ENCODE measurements around the gene WSCD1.

WSCD1 gene

GRCh38 chr17:6027342-6028024, 42.7 kb upstream of the WSCD1 start:
- Histone ChIP-seq H3K56ac (ENCODE audit: low read length) (no peak overlapping the region), H3K23ac (ENCODE audit: low read length) (no peak overlapping the region), H3K18ac (ENCODE audit: low read length) (no peak overlapping the region), H3K36me3 (ENCODE audit: control insufficient read depth, insufficient read depth, low read length) (no peaks in the 10 kb centered on the region), H3K27me3 (ENCODE audit: insufficient read depth, low read length, poor library complexity) (no peaks in the 10 kb centered on the region), H3K4ac (ENCODE audit: low read depth, low read length) (no peak overlapping the region), H3K4me2 (ENCODE audit: low read length) (no peak overlapping the region), H2BK5ac (ENCODE audit: low read length) (no peak overlapping the region), H2BK15ac (replicated peaks; ENCODE audit: low read depth) (no peak overlapping the region), H3K27ac (ENCODE audit: low read depth, low read length) (no peak overlapping the region), H3K79me2 (ENCODE audit: control insufficient read depth, insufficient read depth, low read length) (no peaks in the 10 kb centered on the region), H3K79me1 (ENCODE audit: low read length) (no peaks in the 10 kb centered on the region), H4K5ac (ENCODE audit: low read length) (no peak overlapping the region), H3K9ac (ENCODE audit: low read length) (no peak overlapping the region), H2BK120ac (ENCODE audit: low read depth, low read length) (no peak overlapping the region), H4K8ac (ENCODE audit: low read depth, low read length) (no peak overlapping the region), H3K4me1 (ENCODE audit: control insufficient read depth, low read depth, low read length) (no peaks in the 10 kb centered on the region), H3K4me3 (ENCODE audit: low read length) (no peak overlapping the region), H2AK5ac (ENCODE audit: low read length) (no peak overlapping the region)
- no peak for DNase-seq
- no CpG with 5 or more reads among the region's 12 CpGs for WGBS (ENCODE audit: extremely low coverage, insufficient coverage, low lambda C conversion rate)

GRCh38 chr17:6028294-6028693, 41.9 kb upstream of the WSCD1 start:
- no peaks in the 10 kb centered on the region for H3K27me3 ChIP-seq (ENCODE audit: insufficient read depth, low read length, poor library complexity)
- H3K4ac ChIP-seq (ENCODE audit: low read depth, low read length), result no peak overlapping the region
- no peak overlapping the region for H4K5ac ChIP-seq (ENCODE audit: low read length)
- no peak overlapping the region for H3K18ac ChIP-seq (ENCODE audit: low read length)
- no peaks in the 10 kb centered on the region for H3K79me2 ChIP-seq (ENCODE audit: control insufficient read depth, insufficient read depth, low read length)
- no peaks in the 10 kb centered on the region for H3K79me1 ChIP-seq (ENCODE audit: low read length)
- H3K27ac ChIP-seq (ENCODE audit: low read depth, low read length), result no peak overlapping the region
- no peak overlapping the region for H2AK5ac ChIP-seq (ENCODE audit: low read length)
- H3K9ac ChIP-seq (ENCODE audit: low read length), result no peak overlapping the region
- no peak for DNase-seq
- H2BK120ac ChIP-seq (ENCODE audit: low read depth, low read length), result no peak overlapping the region
- H3K4me2 ChIP-seq (ENCODE audit: low read length), result no peak overlapping the region
- H3K56ac ChIP-seq (ENCODE audit: low read length), result no peak overlapping the region
- H3K4me3 ChIP-seq (ENCODE audit: low read length), result no peak overlapping the region
- H3K4me1 ChIP-seq (ENCODE audit: control insufficient read depth, low read depth, low read length), result no peaks in the 10 kb centered on the region
- H2BK5ac ChIP-seq (ENCODE audit: low read length), result no peak overlapping the region
- WGBS (ENCODE audit: extremely low coverage, insufficient coverage, low lambda C conversion rate), result no CpG with 5 or more reads among the region's 10 CpGs
- H2BK15ac ChIP-seq (replicated peaks; ENCODE audit: low read depth), result no peak overlapping the region
- H3K36me3 ChIP-seq (ENCODE audit: control insufficient read depth, insufficient read depth, low read length), result no peaks in the 10 kb centered on the region
- no peak overlapping the region for H3K23ac ChIP-seq (ENCODE audit: low read length)
- no peak overlapping the region for H4K8ac ChIP-seq (ENCODE audit: low read depth, low read length)

GRCh38 chr17:6035801-6036394, 34.3 kb upstream of the WSCD1 start:
- Histone ChIP-seq H2BK120ac (ENCODE audit: low read depth, low read length) (no peak overlapping the region), H3K4me3 (ENCODE audit: low read length) (no peak overlapping the region), H4K8ac (ENCODE audit: low read depth, low read length) (no peak overlapping the region), H3K4me2 (ENCODE audit: low read length) (no peak overlapping the region), H3K27ac (ENCODE audit: low read depth, low read length) (no peak overlapping the region), H3K79me2 (ENCODE audit: control insufficient read depth, insufficient read depth, low read length) (no peaks in the 10 kb centered on the region), H3K4me1 (ENCODE audit: control insufficient read depth, low read depth, low read length) (no peaks in the 10 kb centered on the region), H3K9ac (ENCODE audit: low read length) (no peak overlapping the region), H3K79me1 (ENCODE audit: low read length) (no peaks in the 10 kb centered on the region), H2BK15ac (replicated peaks; ENCODE audit: low read depth) (no peak overlapping the region), H2BK5ac (ENCODE audit: low read length) (no peak overlapping the region), H3K56ac (ENCODE audit: low read length) (no peak overlapping the region), H3K4ac (ENCODE audit: low read depth, low read length) (no peak overlapping the region), H3K18ac (ENCODE audit: low read length) (no peak overlapping the region), H3K27me3 (ENCODE audit: insufficient read depth, low read length, poor library complexity) (no peaks in the 10 kb centered on the region), H2AK5ac (ENCODE audit: low read length) (no peak overlapping the region), H3K23ac (ENCODE audit: low read length) (no peak overlapping the region), H3K36me3 (ENCODE audit: control insufficient read depth, insufficient read depth, low read length) (no peaks in the 10 kb centered on the region), H4K5ac (ENCODE audit: low read length) (no peak overlapping the region)
- DNase-seq, result no peak
- no CpG with 5 or more reads among the region's 7 CpGs for WGBS (ENCODE audit: extremely low coverage, insufficient coverage, low lambda C conversion rate)

GRCh38 chr17:6040504-6040903, 29.7 kb upstream of the WSCD1 start:
- Histone ChIP-seq H2BK5ac (ENCODE audit: low read length) (no peak overlapping the region), H3K27me3 (ENCODE audit: insufficient read depth, low read length, poor library complexity) (no peaks in the 10 kb centered on the region), H2BK15ac (replicated peaks; ENCODE audit: low read depth) (no peak overlapping the region), H4K8ac (ENCODE audit: low read depth, low read length) (no peak overlapping the region), H3K9ac (ENCODE audit: low read length) (no peak overlapping the region), H3K79me1 (ENCODE audit: low read length) (no peaks in the 10 kb centered on the region), H4K5ac (ENCODE audit: low read length) (no peak overlapping the region), H2BK120ac (ENCODE audit: low read depth, low read length) (no peak overlapping the region), H3K18ac (ENCODE audit: low read length) (no peak overlapping the region), H3K36me3 (ENCODE audit: control insufficient read depth, insufficient read depth, low read length) (no peaks in the 10 kb centered on the region), H3K23ac (ENCODE audit: low read length) (no peak overlapping the region), H3K4me1 (ENCODE audit: control insufficient read depth, low read depth, low read length) (no peaks in the 10 kb centered on the region), H3K27ac (ENCODE audit: low read depth, low read length) (no peak overlapping the region), H3K4ac (ENCODE audit: low read depth, low read length) (no peak overlapping the region), H3K4me3 (ENCODE audit: low read length) (no peak overlapping the region), H3K56ac (ENCODE audit: low read length) (no peak overlapping the region), H3K79me2 (ENCODE audit: control insufficient read depth, insufficient read depth, low read length) (no peaks in the 10 kb centered on the region), H2AK5ac (ENCODE audit: low read length) (no peak overlapping the region), H3K4me2 (ENCODE audit: low read length) (no peak overlapping the region)
- DNase-seq, result no peak
- no CpG with 5 or more reads among the region's 13 CpGs for WGBS (ENCODE audit: extremely low coverage, insufficient coverage, low lambda C conversion rate)

GRCh38 chr17:6041246-6041645, 28.9 kb upstream of the WSCD1 start:
- H3K56ac ChIP-seq (ENCODE audit: low read length), result no peak overlapping the region
- H4K8ac ChIP-seq (ENCODE audit: low read depth, low read length), result no peak overlapping the region
- no peaks in the 10 kb centered on the region for H3K27me3 ChIP-seq (ENCODE audit: insufficient read depth, low read length, poor library complexity)
- WGBS (ENCODE audit: extremely low coverage, insufficient coverage, low lambda C conversion rate), result no CpG with 5 or more reads among the region's 13 CpGs
- no peak overlapping the region for H3K9ac ChIP-seq (ENCODE audit: low read length)
- H3K36me3 ChIP-seq (ENCODE audit: control insufficient read depth, insufficient read depth, low read length), result no peaks in the 10 kb centered on the region
- H2AK5ac ChIP-seq (ENCODE audit: low read length), result no peak overlapping the region
- H2BK15ac ChIP-seq (replicated peaks; ENCODE audit: low read depth), result no peak overlapping the region
- H3K4me3 ChIP-seq (ENCODE audit: low read length), result no peak overlapping the region
- H3K4ac ChIP-seq (ENCODE audit: low read depth, low read length), result no peak overlapping the region
- DNase-seq, result no peak
- no peaks in the 10 kb centered on the region for H3K4me1 ChIP-seq (ENCODE audit: control insufficient read depth, low read depth, low read length)
- H3K4me2 ChIP-seq (ENCODE audit: low read length), result no peak overlapping the region
- no peaks in the 10 kb centered on the region for H3K79me2 ChIP-seq (ENCODE audit: control insufficient read depth, insufficient read depth, low read length)
- no peak overlapping the region for H3K27ac ChIP-seq (ENCODE audit: low read depth, low read length)
- no peak overlapping the region for H2BK5ac ChIP-seq (ENCODE audit: low read length)
- no peak overlapping the region for H3K23ac ChIP-seq (ENCODE audit: low read length)
- H3K79me1 ChIP-seq (ENCODE audit: low read length), result no peaks in the 10 kb centered on the region
- H4K5ac ChIP-seq (ENCODE audit: low read length), result no peak overlapping the region
- no peak overlapping the region for H3K18ac ChIP-seq (ENCODE audit: low read length)
- H2BK120ac ChIP-seq (ENCODE audit: low read depth, low read length), result no peak overlapping the region

DNA sequence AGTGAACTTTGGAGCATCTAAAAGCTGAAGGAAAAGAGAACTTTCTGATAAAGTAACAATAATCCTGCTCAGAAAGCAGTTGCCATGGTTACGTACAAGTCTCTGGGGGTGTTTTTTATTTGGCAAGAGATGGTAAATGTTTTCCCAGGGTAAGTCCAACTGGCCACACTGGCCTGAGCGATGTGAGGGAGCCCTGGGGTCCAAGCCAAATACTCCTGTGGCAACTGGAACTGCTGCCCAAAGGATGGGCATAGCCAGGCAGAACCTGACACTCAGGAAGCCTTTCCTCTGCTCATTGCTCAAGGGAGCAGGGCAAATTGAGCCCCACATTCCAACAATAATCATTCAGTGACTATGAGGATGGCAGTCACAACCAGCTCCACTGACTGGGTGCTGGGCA, 26.8 kb upstream of the WSCD1 start:
- Histone ChIP-seq H4K8ac (ENCODE audit: low read depth, low read length) (no peak overlapping the region), H3K4ac (ENCODE audit: low read depth, low read length) (no peak overlapping the region), H3K56ac (ENCODE audit: low read length) (no peak overlapping the region), H2BK120ac (ENCODE audit: low read depth, low read length) (no peak overlapping the region), H3K27ac (ENCODE audit: low read depth, low read length) (no peak overlapping the region), H3K27me3 (ENCODE audit: insufficient read depth, low read length, poor library complexity) (no peaks in the 10 kb centered on the region), H3K4me3 (ENCODE audit: low read length) (no peak overlapping the region), H3K9ac (ENCODE audit: low read length) (no peak overlapping the region), H3K79me2 (ENCODE audit: control insufficient read depth, insufficient read depth, low read length) (no peaks in the 10 kb centered on the region), H4K5ac (ENCODE audit: low read length) (no peak overlapping the region), H3K18ac (ENCODE audit: low read length) (no peak overlapping the region), H3K4me2 (ENCODE audit: low read length) (no peak overlapping the region), H3K36me3 (ENCODE audit: control insufficient read depth, insufficient read depth, low read length) (no peaks in the 10 kb centered on the region), H3K4me1 (ENCODE audit: control insufficient read depth, low read depth, low read length) (no peaks in the 10 kb centered on the region), H3K23ac (ENCODE audit: low read length) (no peak overlapping the region), H2BK5ac (ENCODE audit: low read length) (no peak overlapping the region), H3K79me1 (ENCODE audit: low read length) (no peaks in the 10 kb centered on the region), H2BK15ac (replicated peaks; ENCODE audit: low read depth) (no peak overlapping the region), H2AK5ac (ENCODE audit: low read length) (no peak overlapping the region)
- no CpG with 5 or more reads among the region's 2 CpGs for WGBS (ENCODE audit: extremely low coverage, insufficient coverage, low lambda C conversion rate)
- DNase-seq, result no peak
